Left ventricle myocardium inferior (tissue), 1 donor: ENCODE data around the gene BRWD1. TPM values are rescaled to one million over a fixed set of nuclear protein-coding genes. Genes with fewer than 3 reads are reported as not detected.
"Not testable (repeated sequence)": the region's sequence is repeated elsewhere in the genome, so short reads cannot be mapped to it uniquely, and the experiment has no call there.

Experiments
- DNase-seq: peaks from one replicate; pipeline ENCODE4 v3.0.0-alpha.2; 2020
- H3K27ac ChIP-seq: fragments of 200-600 bp; replicated peaks from 2 replicates; pipeline ENCODE4 v1.8.0; 2021
- H3K27me3 ChIP-seq: fragments of 200-600 bp; 2 replicates; pipeline ENCODE4 v1.8.0; 2021; ENCODE audit warnings: low read depth
- H3K36me3 ChIP-seq: fragments of 200-600 bp; 2 replicates; pipeline ENCODE4 v1.8.0; 2021
- H3K4me1 ChIP-seq: fragments of 200-600 bp; 2 replicates; pipeline ENCODE4 v1.8.0; 2021
- H3K4me3 ChIP-seq: fragments of 200-600 bp; 2 replicates; pipeline ENCODE4 v1.8.0; 2021; ENCODE audit warnings: mild to moderate bottlenecking, moderate library complexity
- H3K9me3 ChIP-seq: fragments of 200-600 bp; replicated peaks from 2 replicates; pipeline ENCODE4 v1.8.0; 2021
- intact Hi-C: fragments of 100-400 bp; cut with micrococcal nuclease; formaldehyde crosslinking; loops from one replicate; pipeline ENCODE4 v1.11.0; 2022
- total RNA-seq: library from RNA; stranded (reverse); fragmentation: NEBNext Ultra II Directional; extraction: Animal tissue kit (Norgen Biotek cat#: 25700); gene quantifications from one replicate; pipeline ENCODE4 v1.2.1, GENCODE V29; 2021
- TF ChIP-seq, protein P1 (sequence below): fragments of 200-600 bp; IDR thresholded peaks from 2 replicates; pipeline ENCODE4 v1.8.0; 2021; ENCODE audit warnings: antibody characterized with exemption, mild to moderate bottlenecking, borderline replicate concordance
- donor health status: DM: no; HTN: yes; CAD: no; lungs with severe emphysema.

The BRWD1 gene
- total RNA-seq, 1 donor from 2014 or later: 34.9 TPM

DNA sequence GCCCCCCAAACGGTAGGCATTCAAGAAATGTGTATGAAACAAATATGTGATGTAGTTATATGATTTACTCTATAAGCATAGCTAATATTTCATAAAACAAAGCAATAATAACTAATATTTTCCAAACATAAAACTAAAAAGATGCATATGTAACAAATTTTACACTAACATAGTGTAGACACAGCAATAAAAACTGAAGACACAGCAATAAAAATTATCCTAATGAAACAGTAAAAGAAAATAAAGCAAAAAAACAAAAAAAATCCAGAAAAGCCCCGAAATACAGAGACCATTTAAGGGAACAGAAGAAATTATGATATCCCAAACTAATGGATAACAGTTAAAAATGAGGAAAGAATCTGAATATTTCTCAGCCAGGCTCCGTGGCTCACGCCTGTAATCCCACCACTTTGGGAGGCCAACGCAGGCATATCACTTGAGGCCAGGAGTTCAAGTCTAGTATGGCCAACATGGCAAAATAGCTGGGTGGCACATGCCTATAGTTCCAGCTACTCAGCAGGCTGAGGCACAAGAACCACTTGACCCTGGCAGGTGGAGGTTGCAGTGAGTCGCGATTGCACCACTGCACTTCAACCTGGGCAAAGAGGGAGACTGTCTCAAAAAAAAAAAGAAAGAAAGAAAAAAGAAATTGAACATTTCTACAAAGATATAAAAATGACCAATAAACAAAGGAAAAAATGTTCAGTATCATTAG is 92.0 kb downstream of the BRWD1 start:
- Histone ChIP-seq H3K9me3 (no peaks in the 10 kb centered on the region), H3K27me3 (no peaks in the 10 kb centered on the region), H3K4me1 (peaks cover 20% of the 10 kb centered on the region), H3K4me3 (no peak overlapping the region), H3K36me3 (peaks cover 70% of the 10 kb centered on the region), H3K27ac (no peak overlapping the region)
- no peak for DNase-seq
- intact Hi-C loops: no loop called here
- TF ChIP-seq, protein P1, sequence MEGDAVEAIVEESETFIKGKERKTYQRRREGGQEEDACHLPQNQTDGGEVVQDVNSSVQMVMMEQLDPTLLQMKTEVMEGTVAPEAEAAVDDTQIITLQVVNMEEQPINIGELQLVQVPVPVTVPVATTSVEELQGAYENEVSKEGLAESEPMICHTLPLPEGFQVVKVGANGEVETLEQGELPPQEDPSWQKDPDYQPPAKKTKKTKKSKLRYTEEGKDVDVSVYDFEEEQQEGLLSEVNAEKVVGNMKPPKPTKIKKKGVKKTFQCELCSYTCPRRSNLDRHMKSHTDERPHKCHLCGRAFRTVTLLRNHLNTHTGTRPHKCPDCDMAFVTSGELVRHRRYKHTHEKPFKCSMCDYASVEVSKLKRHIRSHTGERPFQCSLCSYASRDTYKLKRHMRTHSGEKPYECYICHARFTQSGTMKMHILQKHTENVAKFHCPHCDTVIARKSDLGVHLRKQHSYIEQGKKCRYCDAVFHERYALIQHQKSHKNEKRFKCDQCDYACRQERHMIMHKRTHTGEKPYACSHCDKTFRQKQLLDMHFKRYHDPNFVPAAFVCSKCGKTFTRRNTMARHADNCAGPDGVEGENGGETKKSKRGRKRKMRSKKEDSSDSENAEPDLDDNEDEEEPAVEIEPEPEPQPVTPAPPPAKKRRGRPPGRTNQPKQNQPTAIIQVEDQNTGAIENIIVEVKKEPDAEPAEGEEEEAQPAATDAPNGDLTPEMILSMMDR: no peak

DNA sequence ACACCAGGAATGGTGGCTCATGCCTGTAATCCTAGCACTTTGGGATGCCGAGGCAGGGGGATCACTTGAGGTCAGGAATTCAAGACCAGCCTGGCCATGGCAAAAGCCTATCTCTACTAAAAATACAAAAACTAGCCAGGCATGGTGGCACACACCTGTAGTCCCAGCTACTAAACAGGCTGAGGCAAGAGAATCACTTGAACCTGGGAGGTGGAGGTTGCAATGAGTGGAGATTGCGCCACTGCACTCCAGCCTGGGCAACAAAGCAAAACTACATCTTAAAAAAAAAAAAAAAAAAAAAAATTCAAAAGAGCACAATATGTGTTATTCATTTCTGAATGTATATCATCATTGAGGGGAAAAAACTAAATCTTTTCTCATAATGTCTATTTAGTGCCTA is 92.6 kb downstream of the BRWD1 start:
- intact Hi-C loops, H3K27me3 ChIP-seq, H3K4me3 ChIP-seq, H3K27ac ChIP-seq, DNase-seq, H3K9me3 ChIP-seq: not testable (repeated sequence)
- Histone ChIP-seq H3K36me3 (peaks cover 69% of the 10 kb centered on the region), H3K4me1 (peaks cover 20% of the 10 kb centered on the region)

- H3K36me3 ChIP-seq: peaks cover 70% of the 10 kb centered on the region
- H3K9me3 ChIP-seq: no peaks in the 10 kb centered on the region
- TF ChIP-seq, protein P1: no peak
- no peak overlapping the region for H3K27ac ChIP-seq
- peaks cover 20% of the 10 kb centered on the region for H3K4me1 ChIP-seq
- no peak overlapping the region for H3K4me3 ChIP-seq
- no peak for DNase-seq
- intact Hi-C loops: no loop called here
- H3K27me3 ChIP-seq: no peaks in the 10 kb centered on the region
Measured at GRCh38 chr21:39220150-39220549, 93.3 kb downstream of the BRWD1 start.

DNA sequence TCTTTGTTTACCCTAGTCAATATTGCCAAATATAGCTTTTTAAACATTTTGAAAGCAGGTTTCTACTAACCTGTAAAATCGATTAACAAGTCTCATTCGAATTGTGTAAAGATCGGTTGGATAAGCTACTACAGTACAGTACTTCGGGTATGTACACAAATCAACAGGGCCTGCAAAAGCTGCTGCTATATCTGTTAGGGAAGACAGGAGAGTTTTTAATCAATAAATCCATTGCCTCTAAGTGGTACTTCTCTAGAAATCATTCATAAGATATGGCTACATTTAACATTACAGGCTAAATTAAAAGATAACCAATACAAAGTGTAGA is 95.4 kb downstream of the BRWD1 start:
- Histone ChIP-seq H3K36me3 (peaks cover 68% of the 10 kb centered on the region), H3K4me1 (peaks cover 20% of the 10 kb centered on the region), H3K27me3 (no peaks in the 10 kb centered on the region), H3K4me3 (no peak overlapping the region), H3K27ac (no peak overlapping the region), H3K9me3 (no peaks in the 10 kb centered on the region)
- no peak for DNase-seq
- TF ChIP-seq, protein P1: no peak
- intact Hi-C loops: no loop called here

DNA sequence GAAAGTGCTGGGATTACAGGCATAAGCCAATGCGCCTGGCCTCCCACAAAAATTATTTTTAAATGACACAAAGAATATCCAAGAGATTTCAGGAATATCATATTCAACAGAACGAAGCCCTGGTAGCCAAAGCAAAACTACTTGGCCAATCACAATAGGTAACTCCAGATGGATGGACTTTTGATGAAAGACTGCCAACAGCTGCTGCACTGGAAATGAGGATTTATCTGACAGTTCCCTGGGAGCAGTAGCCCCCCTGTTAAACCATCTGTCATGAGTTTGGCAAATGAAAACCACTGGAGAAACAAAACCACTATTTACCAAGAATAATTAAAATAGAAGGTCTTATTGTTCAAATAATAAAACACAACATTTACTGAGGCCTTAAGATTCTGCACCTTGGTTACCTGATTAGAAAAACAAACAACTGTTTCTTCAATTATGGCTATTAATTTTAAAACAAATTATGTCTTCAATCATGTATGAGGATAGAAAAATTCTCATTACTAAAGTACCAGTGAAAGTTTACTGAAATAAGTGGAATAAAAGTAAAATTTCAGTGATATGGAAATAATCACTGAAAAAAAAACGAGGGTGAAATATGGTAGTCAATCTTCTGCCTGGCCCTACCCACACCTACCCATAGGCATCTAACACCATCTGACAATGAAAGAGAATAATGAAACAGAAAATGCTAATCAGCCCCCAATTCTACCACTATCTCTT is 95.9 kb downstream of the BRWD1 start:
- H3K36me3 ChIP-seq: peaks cover 68% of the 10 kb centered on the region
- intact Hi-C loops: no loop called here

More for the DNA sequence above, 95.9 kb downstream of the BRWD1 start:
- Histone ChIP-seq H3K4me3 (no peak overlapping the region), H3K9me3 (no peaks in the 10 kb centered on the region), H3K27me3 (no peaks in the 10 kb centered on the region), H3K27ac (no peak overlapping the region), H3K4me1 (peaks cover 20% of the 10 kb centered on the region)
- DNase-seq: no peak
- TF ChIP-seq, protein P1: no peak
